ENCODE results near the gene NEGR1.

- TF ChIP-seq, protein P1, sequence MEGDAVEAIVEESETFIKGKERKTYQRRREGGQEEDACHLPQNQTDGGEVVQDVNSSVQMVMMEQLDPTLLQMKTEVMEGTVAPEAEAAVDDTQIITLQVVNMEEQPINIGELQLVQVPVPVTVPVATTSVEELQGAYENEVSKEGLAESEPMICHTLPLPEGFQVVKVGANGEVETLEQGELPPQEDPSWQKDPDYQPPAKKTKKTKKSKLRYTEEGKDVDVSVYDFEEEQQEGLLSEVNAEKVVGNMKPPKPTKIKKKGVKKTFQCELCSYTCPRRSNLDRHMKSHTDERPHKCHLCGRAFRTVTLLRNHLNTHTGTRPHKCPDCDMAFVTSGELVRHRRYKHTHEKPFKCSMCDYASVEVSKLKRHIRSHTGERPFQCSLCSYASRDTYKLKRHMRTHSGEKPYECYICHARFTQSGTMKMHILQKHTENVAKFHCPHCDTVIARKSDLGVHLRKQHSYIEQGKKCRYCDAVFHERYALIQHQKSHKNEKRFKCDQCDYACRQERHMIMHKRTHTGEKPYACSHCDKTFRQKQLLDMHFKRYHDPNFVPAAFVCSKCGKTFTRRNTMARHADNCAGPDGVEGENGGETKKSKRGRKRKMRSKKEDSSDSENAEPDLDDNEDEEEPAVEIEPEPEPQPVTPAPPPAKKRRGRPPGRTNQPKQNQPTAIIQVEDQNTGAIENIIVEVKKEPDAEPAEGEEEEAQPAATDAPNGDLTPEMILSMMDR (IDR thresholded peaks at IDR 0.05), result no peak
- no peak for TF ChIP-seq ZFX (IDR thresholded peaks at IDR 0.05; ENCODE audit: borderline replicate concordance)
These were observed 98.1 kb downstream of the NEGR1 start for GRCh38 chr1:72184099-72184701.

Data from 22Rv1 (cell line).